H9 (cell line): ENCODE measurements around the gene ALX4. TPM values are rescaled to one million over a fixed set of nuclear protein-coding genes. Genes with fewer than 3 reads are reported as not detected.

Experiments used
- DNase-seq: peaks from one replicate; pipeline ENCODE4 v3.0.0-alpha.2; 2017
- H2AFZ ChIP-seq: one replicate; pipeline ENCODE4 v1.6.1; 2013; ENCODE audit warnings: mild to moderate bottlenecking, low read length, control low read depth, moderate library complexity
- H2AK5ac ChIP-seq: 2 replicates; pipeline ENCODE4 v1.6.1; 2013; ENCODE audit warnings: low read length, control low read depth, mixed read lengths; ENCODE audit not compliant: insufficient read length
- H2BK120ac ChIP-seq: one replicate; pipeline ENCODE4 v1.6.1; 2013; ENCODE audit warnings: low read depth, mild to moderate bottlenecking, low read length, control low read depth, inconsistent platforms; ENCODE audit not compliant: poor library complexity, severe bottlenecking
- H2BK12ac ChIP-seq: 2 replicates; pipeline ENCODE4 v1.6.1; 2013; ENCODE audit warnings: low read length, control low read depth, mixed read lengths, low read depth; ENCODE audit not compliant: insufficient read length
- H2BK15ac ChIP-seq: 2 replicates; pipeline ENCODE4 v1.6.1; 2013; ENCODE audit warnings: low read depth, low read length, control low read depth
- H2BK20ac ChIP-seq: one replicate; pipeline ENCODE4 v1.6.1; 2013; ENCODE audit warnings: low read depth, mild to moderate bottlenecking, low read length, control low read depth, inconsistent platforms; ENCODE audit not compliant: poor library complexity, severe bottlenecking
- H2BK5ac ChIP-seq: 2 replicates; pipeline ENCODE4 v1.6.1; 2013; ENCODE audit warnings: low read length, control low read depth, mixed read lengths; ENCODE audit not compliant: insufficient read length
- H3K14ac ChIP-seq: 2 replicates; pipeline ENCODE4 v1.6.1; 2013; ENCODE audit warnings: low read length, control low read depth; ENCODE audit not compliant: insufficient read depth
- H3K18ac ChIP-seq: 2 replicates; pipeline ENCODE4 v1.6.1; 2013; ENCODE audit warnings: low read depth, mild to moderate bottlenecking, mixed read lengths, low read length, control low read depth; ENCODE audit not compliant: insufficient read length
- H3K23ac ChIP-seq: 2 replicates; pipeline ENCODE4 v1.6.1; 2013; ENCODE audit warnings: low read length, control low read depth, mixed read lengths, low read depth; ENCODE audit not compliant: insufficient read length
- H3K23me2 ChIP-seq: 2 replicates; pipeline ENCODE4 v1.6.1; 2013; ENCODE audit warnings: low read depth, mild to moderate bottlenecking, mixed read lengths, low read length, control low read depth; ENCODE audit not compliant: insufficient read length, poor library complexity, severe bottlenecking
- H3K27ac ChIP-seq: 2 replicates; pipeline ENCODE4 v1.5.1; 2013; ENCODE audit warnings: low read length, control low read depth, mixed read lengths, low read depth; ENCODE audit not compliant: insufficient read length
- H3K27me3 ChIP-seq: 2 replicates; pipeline ENCODE4 v1.6.1; 2013; ENCODE audit warnings: low read length, control low read depth, inconsistent platforms; ENCODE audit not compliant: insufficient read depth
- H3K4ac ChIP-seq: 2 replicates; pipeline ENCODE4 v1.6.1; 2013; ENCODE audit warnings: low read depth, mild to moderate bottlenecking, control low read depth, inconsistent platforms, low read length, moderate library complexity
- H3K4me1 ChIP-seq: 2 replicates; pipeline ENCODE4 v1.6.1; 2013; ENCODE audit warnings: low read length, control low read depth, inconsistent platforms; ENCODE audit not compliant: insufficient read depth
- H3K4me2 ChIP-seq: 2 replicates; pipeline ENCODE4 v1.6.1; 2013; ENCODE audit warnings: low read length, control low read depth, mixed read lengths; ENCODE audit not compliant: insufficient read length, insufficient read depth
- H3K56ac ChIP-seq: 2 replicates; pipeline ENCODE4 v1.6.1; 2013; ENCODE audit warnings: low read depth, mild to moderate bottlenecking, mixed read lengths, low read length, control low read depth; ENCODE audit not compliant: insufficient read length
- H3K79me1 ChIP-seq: 2 replicates; pipeline ENCODE4 v1.6.1; 2013; ENCODE audit warnings: low read depth, mild to moderate bottlenecking, moderate library complexity, low read length, control low read depth, inconsistent platforms; ENCODE audit not compliant: insufficient read depth, poor library complexity, severe bottlenecking
- H3K79me2 ChIP-seq: 2 replicates; pipeline ENCODE4 v1.6.1; 2013; ENCODE audit warnings: low read length, control low read depth, inconsistent platforms; ENCODE audit not compliant: insufficient read depth
- H3K9ac ChIP-seq: 2 replicates; pipeline ENCODE4 v1.6.1; 2013; ENCODE audit warnings: low read length, control low read depth, mixed read lengths; ENCODE audit not compliant: insufficient read length; ENCODE audit errors: extremely low read depth
- H3K9me3 ChIP-seq: one replicate; pipeline ENCODE4 v1.6.1; 2013; ENCODE audit warnings: low read depth, low read length, inconsistent platforms; ENCODE audit not compliant: control insufficient read depth
- H3T11ph ChIP-seq: one replicate; pipeline ENCODE4 v1.6.1; 2013; ENCODE audit warnings: mild to moderate bottlenecking, low read length, control low read depth, inconsistent platforms
- H4K20me1 ChIP-seq: one replicate; pipeline ENCODE4 v1.6.1; 2013; ENCODE audit not compliant: control insufficient read depth, insufficient read length, insufficient read depth
- H4K5ac ChIP-seq: 2 replicates; pipeline ENCODE4 v1.6.1; 2013; ENCODE audit warnings: low read depth, mild to moderate bottlenecking, mixed read lengths, low read length, control low read depth; ENCODE audit not compliant: insufficient read length
- H4K8ac ChIP-seq: replicated peaks from 2 replicates; pipeline ENCODE4 v1.6.1; 2013; ENCODE audit warnings: low read length, control low read depth, mixed read lengths, low read depth; ENCODE audit not compliant: insufficient read length
- H4K91ac ChIP-seq: 2 replicates; pipeline ENCODE4 v1.6.1; 2013; ENCODE audit warnings: low read depth, mild to moderate bottlenecking, moderate library complexity, mixed read lengths, low read length, control low read depth; ENCODE audit not compliant: insufficient read length
- H3K27ac Mint-ChIP-seq, 3 experiments: 2 replicates in 2 of 3; 3 replicates in 1 of 3; pipeline ENCODE4 v1.8.0; 2020 to 2021; ENCODE audit warnings: mixed read lengths in 3 of 3, mild to moderate bottlenecking in 1 of 3, moderate library complexity in 1 of 3
- H3K27me3 Mint-ChIP-seq: 2 replicates; pipeline ENCODE4 v1.8.0; 2021; ENCODE audit warnings: low read depth, mild to moderate bottlenecking, moderate library complexity, mixed read lengths
- H3K36me3 Mint-ChIP-seq, 3 experiments: 2 replicates in 2 of 3; 3 replicates in 1 of 3; pipeline ENCODE4 v1.8.0; 2020 to 2021; ENCODE audit warnings: low read depth in 3 of 3, mixed read lengths in 3 of 3; ENCODE audit not compliant: insufficient read depth in 1 of 3
- H3K4me1 Mint-ChIP-seq, 2 experiments: 2 replicates each; pipeline ENCODE4 v1.8.0; 2020; ENCODE audit warnings: mixed read lengths in 2 of 2
- H3K4me3 Mint-ChIP-seq, 2 experiments: 2 replicates in 1 of 2; 3 replicates in 1 of 2; pipeline ENCODE4 v1.8.0; 2020 to 2021; ENCODE audit warnings: mild to moderate bottlenecking in 2 of 2, mixed read lengths in 2 of 2, moderate library complexity in 1 of 2
- H3K9me3 Mint-ChIP-seq, 2 experiments: 2 replicates in 1 of 2; 3 replicates in 1 of 2; pipeline ENCODE4 v1.8.0; 2020; ENCODE audit warnings: mild to moderate bottlenecking in 2 of 2, mixed read lengths in 2 of 2, moderate library complexity in 1 of 2
- WGBS: extraction: QIAGEN DNeasy Blood & Tissue Kit; methylation state at CpG from one replicate; pipeline ENCODE4 v1.1.7; 2013; ENCODE audit warnings: missing lambda C conversion rate, low lambda C conversion rate, mixed read lengths; ENCODE audit not compliant: insufficient read length; ENCODE audit errors: extremely low coverage; 5-methylcytosine and 5-hydroxymethylcytosine counted together
- total RNA-seq: library from RNA; stranded (reverse); gene quantifications from 2 replicates; pipeline ENCODE4 v1.2.1, GENCODE V29; 2021
- TF ChIP-seq, protein P1 (sequence below): fragments of 200-600 bp; sonication (generic); conservative IDR thresholded peaks from 3 replicates; pipeline ENCODE4 v1.8.0; 2021; ENCODE audit warnings: antibody characterized with exemption, mild to moderate bottlenecking

The ALX4 gene
- total RNA-seq, 1 experiment from 2014 or later = not detected

DNA sequence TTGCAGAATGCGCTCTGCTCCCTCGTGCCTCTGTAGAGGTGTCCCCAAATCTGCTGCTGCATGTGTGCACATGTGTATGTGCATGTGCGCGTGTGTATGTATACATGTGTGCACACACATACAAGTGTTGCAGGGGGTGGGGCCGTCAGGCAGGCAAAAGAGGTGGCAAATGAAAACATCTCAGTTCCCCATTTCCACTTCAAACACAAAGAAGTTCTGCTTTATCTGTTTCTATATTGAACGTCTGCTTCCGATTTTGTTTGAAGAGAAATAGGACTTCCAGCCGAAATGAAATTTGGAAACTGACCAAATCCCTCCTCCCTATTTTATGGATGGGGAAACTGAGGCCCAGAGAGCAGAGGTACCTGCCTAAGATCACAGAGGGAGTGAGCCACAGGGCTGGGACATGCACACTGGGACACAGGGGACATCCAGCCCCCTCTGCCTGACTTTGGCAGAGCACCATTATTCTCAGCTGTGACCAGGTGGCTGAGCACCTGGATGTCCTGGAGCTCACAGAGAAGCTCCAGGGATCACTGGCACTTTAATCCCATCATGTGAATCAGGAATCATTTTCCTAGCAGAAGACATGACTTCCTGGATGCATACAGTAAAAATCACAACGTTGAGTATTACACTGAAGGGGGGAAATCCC is 41.2 kb upstream of the ALX4 start:
- Mint-ChIP-seq H3K36me3 (no peaks in the 10 kb centered on the region), H3K27ac (no peak overlapping the region), H3K9me3 (no peaks in the 10 kb centered on the region), H3K4me1 (peaks cover 8 to 17% of the 10 kb centered on the region in 2 experiments), H3K27me3 (peaks cover 15% of the 10 kb centered on the region), H3K4me3 (no peak overlapping the region)
- Histone ChIP-seq H3K27ac (no peak overlapping the region), H2BK120ac (no peak overlapping the region), H3K9me3 (no peaks in the 10 kb centered on the region), H4K20me1 (no peaks in the 10 kb centered on the region), H3K9ac (no peak overlapping the region), H4K91ac (no peak overlapping the region), H3K14ac (no peak overlapping the region), H3K4ac (no peak overlapping the region), H3K18ac (no peak overlapping the region), H2BK20ac (no peak overlapping the region), H4K8ac (no peak overlapping the region), H3K79me1 (no peaks in the 10 kb centered on the region), H2AK5ac (no peak overlapping the region), H3K4me2 (no peak overlapping the region), H2AFZ (no peak overlapping the region), H3K56ac (no peak overlapping the region), H3T11ph (no peak overlapping the region), H3K23ac (no peak overlapping the region), H2BK12ac (no peak overlapping the region), H2BK15ac (no peak overlapping the region), H2BK5ac (no peak overlapping the region), H4K5ac (no peak overlapping the region), H3K23me2 (no peaks in the 10 kb centered on the region), H3K4me1 (no peaks in the 10 kb centered on the region; the same call in 1 of the 2 replicates), H3K79me2 (no peaks in the 10 kb centered on the region), H3K27me3 (no peaks in the 10 kb centered on the region)
- no CpG with 5 or more reads among the region's 9 CpGs for WGBS
- TF ChIP-seq, protein P1, sequence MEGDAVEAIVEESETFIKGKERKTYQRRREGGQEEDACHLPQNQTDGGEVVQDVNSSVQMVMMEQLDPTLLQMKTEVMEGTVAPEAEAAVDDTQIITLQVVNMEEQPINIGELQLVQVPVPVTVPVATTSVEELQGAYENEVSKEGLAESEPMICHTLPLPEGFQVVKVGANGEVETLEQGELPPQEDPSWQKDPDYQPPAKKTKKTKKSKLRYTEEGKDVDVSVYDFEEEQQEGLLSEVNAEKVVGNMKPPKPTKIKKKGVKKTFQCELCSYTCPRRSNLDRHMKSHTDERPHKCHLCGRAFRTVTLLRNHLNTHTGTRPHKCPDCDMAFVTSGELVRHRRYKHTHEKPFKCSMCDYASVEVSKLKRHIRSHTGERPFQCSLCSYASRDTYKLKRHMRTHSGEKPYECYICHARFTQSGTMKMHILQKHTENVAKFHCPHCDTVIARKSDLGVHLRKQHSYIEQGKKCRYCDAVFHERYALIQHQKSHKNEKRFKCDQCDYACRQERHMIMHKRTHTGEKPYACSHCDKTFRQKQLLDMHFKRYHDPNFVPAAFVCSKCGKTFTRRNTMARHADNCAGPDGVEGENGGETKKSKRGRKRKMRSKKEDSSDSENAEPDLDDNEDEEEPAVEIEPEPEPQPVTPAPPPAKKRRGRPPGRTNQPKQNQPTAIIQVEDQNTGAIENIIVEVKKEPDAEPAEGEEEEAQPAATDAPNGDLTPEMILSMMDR = no peak
- DNase-seq = no peak
